ENCODE data around the gene IGF2.

IGF2 gene

DNA sequence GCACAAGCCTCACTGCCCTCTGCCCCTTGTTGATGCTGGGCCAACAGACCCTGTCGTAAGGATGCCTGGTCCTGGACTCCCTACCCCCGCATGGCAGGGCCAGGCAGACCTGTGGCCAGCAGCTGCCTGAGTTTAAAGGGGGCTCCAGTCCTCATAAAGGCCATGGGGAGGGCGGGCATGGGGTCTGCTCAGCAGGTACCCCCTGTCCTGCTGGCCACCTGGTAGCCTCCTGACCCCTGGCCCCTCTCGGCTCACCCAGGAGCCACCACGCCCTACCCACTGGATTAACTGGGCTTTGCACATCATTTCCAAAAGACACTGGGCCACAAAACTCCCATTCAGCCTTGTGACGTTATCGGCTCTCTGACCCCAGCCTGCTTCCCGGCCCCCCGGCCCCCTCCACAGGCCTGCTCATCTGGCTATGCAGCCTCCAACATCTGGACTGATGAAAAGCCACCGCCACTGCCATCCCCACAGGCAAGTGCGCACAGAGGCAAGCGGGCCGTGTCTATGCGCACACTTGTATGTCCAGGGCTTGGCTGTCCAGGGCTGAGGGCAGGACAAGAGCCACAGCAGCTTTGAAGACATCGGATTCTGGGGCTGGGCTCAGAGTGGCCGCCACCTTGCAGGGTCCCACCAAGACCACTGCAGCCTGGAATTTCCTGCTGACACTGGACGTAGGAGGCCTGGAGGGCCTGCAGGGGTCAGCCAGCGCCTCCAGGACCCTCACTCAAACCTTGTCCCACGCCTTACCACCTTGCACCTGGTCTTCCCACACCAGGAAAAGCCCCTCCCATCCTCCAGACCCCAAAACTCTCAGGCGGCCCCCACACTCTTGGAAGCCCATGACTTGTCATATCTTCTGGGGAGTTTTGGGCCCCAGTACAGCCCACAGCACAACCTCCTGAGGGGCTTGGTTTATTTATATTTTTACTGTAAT is 48.7 kb downstream of the IGF2 start:
- no peak for DNase-seq

DNA sequence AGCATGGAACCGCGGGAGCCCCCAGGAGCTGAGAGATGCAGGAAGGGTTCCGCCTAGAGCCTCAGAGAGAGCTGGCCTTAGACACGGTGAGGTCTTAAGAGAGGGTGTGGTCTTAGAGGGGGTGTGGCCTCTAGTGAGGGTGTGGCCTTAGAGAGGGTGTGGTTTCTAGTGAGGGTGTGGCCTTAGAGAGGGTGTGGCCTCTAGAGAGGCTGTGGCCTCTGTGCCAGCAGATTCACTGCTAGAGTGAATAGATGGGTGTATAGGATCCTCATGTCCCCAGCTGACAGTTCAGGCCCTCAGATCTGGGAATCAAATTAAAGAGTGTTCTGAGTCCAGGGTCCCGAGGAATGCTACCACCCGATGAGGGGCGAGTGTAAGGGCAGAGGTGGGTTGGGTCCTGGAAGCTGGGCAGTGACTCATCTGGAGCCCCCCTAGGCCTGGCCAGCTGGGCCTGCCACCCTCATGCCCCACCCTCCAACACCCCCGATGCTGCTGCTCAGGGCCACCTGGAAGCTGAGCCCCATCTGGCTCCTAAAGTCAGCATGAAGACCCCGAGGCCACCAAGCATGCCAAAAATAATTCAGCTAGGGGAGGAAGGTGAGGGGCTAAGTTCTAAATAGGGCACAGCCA is 49.5 kb downstream of the IGF2 start:
- DNase-seq: peak; percentile 18

DNA sequence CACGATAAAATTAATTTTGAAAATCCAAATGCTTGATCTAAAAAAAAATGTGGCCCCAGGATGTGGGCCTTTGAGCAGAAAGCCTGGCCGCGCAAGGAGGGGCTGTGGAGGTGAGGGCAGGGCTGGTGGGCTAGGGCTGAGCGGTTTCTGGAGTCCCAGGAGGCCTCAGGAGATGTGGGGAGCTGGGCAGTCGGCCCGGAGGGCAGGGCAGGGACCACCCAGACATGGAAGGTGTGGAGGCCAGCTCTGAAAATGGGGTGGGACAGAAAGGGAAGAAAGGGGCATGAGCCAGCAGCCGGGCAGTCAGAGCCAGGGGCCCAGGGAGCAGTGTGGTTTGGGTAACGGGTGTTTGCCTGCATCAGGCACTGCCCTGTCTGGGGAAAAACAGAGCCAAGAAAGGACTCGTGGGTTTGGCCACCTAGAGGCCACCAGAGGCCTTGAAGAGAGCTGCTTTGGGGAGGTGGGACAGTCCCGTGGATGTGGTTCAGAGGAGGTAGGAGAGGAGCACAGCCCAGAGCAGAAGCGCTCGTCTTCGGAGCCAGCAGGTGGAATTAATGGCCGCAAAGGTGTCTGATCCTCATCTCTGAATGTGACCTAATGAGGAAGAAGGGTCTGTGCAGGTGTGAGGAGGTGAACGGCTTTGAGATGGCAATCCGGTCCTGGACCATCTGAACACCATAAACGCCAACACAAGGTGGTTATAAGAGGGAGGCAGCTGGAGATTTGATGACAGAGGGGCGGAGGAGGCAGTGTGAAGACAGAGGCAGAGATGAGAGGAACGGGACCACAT is 50.2 kb downstream of the IGF2 start:
- DNase-seq: no peak

DNA sequence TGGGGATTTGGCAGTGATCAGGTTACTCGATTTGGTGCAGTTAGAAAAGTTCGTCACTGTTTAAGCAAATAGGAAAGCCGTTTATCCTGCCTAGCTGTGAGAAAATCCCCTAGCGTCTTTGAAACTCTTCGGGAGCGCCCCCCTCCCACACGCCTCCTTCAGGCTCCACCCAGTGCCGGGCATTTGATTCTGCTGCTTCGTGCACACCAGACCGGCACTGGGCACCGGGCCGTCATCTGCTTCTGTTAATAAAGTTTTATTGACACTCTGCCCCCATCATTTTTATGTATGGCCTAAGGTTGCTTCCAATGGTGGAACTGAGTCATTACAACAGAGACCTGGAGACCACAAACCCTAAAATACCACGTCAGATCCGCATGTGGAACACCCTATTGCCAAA is 50.9 kb downstream of the IGF2 start:
- DNase-seq: no peak

DNA sequence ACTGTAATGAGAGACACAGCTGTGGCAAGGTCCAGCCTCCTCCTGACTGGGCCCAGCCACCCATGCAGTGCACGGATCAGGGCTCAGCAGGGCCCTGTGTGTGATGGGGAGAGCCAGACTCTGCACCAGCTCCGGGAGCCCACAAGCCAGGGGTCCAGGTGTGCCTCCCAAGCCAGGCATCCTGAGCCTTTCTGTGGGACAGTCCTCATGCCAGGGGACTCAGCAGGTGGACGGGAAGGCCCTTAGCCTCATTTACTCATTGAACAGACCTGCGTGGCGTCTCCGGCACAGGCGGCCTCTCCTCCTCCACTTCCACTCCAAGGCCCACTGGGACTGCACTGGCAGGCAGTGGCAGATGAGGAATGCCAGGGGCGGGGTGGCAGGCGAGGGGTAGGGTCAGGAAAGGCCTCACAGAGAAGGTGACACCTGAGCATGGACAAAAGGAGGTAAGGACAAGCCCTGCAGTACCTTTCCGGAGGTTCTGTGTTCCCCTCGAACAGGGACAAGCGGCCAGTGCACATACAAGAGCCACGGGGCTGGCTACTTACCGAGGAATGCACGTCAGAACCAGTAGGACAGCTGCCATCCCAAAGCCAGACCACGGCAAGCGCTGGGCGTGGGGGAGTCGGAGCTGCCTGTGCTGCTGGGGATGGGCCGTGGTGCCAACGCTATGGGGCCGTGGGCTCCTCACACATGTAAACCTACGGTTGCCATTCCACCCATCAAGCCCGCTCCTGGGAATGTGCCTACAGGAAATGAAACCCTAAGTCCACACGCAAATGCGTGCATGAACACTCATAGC is 52.7 kb downstream of the IGF2 start:
- no peak for DNase-seq

DNA sequence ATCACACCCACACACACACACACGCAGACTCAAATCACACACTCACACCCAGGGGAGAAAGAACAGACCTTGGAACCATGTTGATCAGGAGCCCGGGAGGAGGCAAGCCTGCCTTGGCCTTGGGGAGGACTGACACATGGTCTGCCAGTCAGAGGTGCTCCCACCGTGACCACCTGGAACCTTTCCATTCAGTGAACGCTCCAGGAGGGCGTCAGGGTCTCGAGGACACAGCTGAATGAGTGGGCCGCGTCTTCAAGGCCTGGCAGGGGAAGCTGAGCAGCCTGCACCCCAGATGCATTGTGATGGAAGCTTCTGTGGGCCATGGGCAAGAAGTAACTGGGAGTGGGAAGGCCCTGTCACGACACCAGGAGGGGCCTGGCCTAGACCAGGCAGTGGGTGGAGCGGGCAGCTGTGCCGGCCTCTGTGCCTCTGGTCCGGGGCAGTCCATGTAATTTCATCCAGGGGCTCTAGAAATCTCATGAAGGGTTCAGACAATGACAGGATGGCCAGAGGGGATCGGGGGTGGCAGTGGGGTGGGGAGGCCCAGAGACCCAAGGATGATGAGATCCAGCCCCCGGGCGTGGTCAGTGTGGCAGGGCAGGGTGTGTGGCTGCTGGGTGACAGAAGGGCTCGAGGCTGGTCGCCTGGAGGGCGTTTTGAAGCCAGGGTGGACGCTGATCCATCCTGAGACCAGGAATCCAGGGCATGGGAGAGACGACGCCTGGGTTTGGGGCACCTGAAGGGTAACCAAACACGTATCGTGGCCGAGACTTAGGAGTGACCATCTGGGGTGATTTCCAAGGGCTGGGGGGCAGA is 53.7 kb downstream of the IGF2 start:
- DNase-seq: no peak

DNA sequence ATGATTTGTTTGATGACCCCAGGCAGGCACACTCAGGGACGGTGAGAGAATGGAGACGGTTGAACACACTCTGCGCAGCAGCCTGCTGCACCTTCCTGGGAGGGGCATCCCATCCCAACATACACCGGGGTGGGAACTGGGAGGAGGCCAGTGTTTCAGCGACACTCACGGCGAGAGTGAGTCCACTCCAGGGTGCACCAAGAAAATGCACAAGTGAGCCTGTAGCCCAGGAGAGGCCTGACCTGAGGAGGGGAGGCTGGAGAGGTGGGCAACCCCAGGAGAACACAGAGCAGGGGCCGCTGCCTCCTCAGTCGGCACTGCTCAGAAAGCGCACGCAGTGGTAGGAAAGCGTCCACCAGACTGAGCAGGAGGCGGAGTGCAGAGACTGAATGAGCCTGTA is 54.5 kb downstream of the IGF2 start:
- no peak for DNase-seq
